ENCODE results near the gene SPAG16.

DNA sequence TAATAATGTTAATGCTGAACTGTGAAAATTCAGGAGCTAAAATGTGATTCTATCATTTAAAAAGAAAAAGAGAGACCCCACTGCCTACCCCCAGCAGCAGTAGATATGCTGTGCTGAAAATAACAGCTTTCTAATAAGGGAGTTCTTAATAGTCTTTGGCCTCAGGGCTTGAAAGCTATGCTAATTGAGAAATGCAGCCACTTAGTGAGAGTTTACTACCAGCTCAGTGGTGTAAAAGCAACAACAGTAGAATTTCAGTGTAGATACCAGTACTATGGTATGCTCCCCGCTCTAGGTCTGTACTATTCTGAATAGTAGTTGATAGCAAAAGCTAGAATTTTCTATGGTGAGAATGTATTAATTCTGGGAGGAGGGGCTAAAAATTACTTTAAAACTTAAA, 823.5 kb downstream of the SPAG16 start:
- TF ChIP-seq, protein P1, sequence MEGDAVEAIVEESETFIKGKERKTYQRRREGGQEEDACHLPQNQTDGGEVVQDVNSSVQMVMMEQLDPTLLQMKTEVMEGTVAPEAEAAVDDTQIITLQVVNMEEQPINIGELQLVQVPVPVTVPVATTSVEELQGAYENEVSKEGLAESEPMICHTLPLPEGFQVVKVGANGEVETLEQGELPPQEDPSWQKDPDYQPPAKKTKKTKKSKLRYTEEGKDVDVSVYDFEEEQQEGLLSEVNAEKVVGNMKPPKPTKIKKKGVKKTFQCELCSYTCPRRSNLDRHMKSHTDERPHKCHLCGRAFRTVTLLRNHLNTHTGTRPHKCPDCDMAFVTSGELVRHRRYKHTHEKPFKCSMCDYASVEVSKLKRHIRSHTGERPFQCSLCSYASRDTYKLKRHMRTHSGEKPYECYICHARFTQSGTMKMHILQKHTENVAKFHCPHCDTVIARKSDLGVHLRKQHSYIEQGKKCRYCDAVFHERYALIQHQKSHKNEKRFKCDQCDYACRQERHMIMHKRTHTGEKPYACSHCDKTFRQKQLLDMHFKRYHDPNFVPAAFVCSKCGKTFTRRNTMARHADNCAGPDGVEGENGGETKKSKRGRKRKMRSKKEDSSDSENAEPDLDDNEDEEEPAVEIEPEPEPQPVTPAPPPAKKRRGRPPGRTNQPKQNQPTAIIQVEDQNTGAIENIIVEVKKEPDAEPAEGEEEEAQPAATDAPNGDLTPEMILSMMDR (IDR thresholded peaks at IDR 0.05): no peak
- TF ChIP-seq POLR2A (IDR thresholded peaks at IDR 0.05): no peak

Data from body of pancreas (tissue), 4 donors.